NT2/D1 (cell line): Measurements from ENCODE around the gene EDIL3.

Source experiments
- YY1 ChIP-seq: IDR thresholded peaks from 2 replicates; pipeline ENCODE4 v1.6.1; 2011; ENCODE audit not compliant: insufficient read length, insufficient read depth
- ZNF274 ChIP-seq: IDR thresholded peaks from 2 replicates; pipeline ENCODE4 v1.6.1; 2011; ENCODE audit warnings: mild to moderate bottlenecking, low read depth, low read length

DNA sequence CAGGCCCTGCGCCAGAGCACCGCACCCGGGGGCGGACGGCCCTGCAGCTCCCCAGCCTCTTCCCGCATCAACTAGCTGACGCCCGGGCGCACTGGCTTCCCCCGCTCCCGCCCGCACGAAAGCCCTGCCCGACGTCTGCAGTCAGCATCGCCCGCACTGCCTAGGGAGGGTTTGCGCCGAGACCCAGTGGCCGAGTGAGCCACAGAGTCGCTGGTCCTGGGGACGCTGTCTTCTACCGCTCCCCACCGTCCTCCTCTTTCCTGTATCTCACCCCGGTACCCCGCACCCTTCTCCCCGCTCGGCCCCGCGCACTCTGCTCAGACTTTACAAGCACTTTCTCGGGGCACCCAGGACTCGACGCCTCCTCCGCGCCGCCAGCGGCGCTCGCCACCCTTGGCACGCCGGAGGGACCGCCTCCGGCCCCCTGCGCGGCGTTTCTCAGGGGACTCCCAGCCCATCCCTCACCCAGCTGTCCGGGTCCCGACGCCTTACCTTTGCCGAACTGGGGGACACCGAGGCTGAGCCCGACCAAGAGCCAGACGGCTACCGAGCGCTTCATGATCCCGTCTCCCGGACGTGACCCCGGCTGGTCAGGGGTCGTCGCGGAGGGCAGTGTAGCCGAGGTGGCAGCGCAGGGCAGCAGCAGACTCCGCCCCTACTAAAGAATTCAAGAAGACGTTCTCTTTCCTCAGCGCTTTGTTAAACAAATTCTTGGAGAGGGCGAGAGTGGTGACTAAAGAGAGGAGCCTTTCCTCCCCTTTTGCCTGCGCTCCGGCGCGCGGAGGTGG lies 670 bp downstream of the EDIL3 start:
- TF ChIP-seq ZNF274 (no peak), YY1 (no peak)
